Measurements from ENCODE around the gene SOX5.

DNA sequence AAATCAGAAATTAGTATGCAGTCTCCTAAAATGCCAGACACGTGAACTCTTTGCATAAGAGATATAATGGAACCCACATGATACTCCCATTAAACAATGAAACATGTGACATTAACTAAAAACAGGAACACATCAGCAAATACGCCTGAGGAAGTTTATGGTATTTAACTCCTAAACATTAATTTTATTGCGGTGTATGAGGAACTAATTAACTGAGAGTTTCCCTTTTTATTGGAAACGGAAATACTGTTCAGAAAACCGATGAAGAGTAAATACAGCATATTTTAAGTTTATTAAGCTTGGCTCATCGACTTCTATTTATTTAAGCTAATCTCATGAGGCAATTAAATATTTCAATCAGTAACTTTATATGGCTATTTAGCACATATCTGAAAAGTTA is 290.3 kb downstream of the SOX5 start:
- TF ChIP-seq POLR2A (IDR thresholded peaks at IDR 0.05) = no peak
- no peak for TF ChIP-seq CTCF (IDR thresholded peaks at IDR 0.05)
- no peak for TF ChIP-seq EP300 (IDR thresholded peaks at IDR 0.05)

Data from sigmoid colon (tissue), 4 donors.